Nephron (organoid): Measurements from ENCODE around the gene LZTFL1.

Experiments used
- H3K27ac Mint-ChIP-seq, 3 experiments: 2 replicates each; pipeline ENCODE4 v1.8.0; 2020; ENCODE audit warnings: mixed read lengths in 3 of 3, mild to moderate bottlenecking in 2 of 3, moderate library complexity in 1 of 3
- H3K27me3 Mint-ChIP-seq: 2 replicates; pipeline ENCODE4 v1.8.0; 2021; ENCODE audit warnings: low read depth, mild to moderate bottlenecking, moderate library complexity, mixed read lengths
- H3K36me3 Mint-ChIP-seq: 2 replicates; pipeline ENCODE4 v1.8.0; 2020; ENCODE audit warnings: low read depth, mixed read lengths
- H3K4me1 Mint-ChIP-seq: 2 replicates; pipeline ENCODE4 v1.8.0; 2020; ENCODE audit warnings: mixed read lengths
- H3K4me3 Mint-ChIP-seq, 3 experiments: 2 replicates each; pipeline ENCODE4 v1.8.0; 2020; ENCODE audit warnings: mild to moderate bottlenecking in 3 of 3, mixed read lengths in 3 of 3, moderate library complexity in 2 of 3
- H3K9me3 Mint-ChIP-seq: 2 replicates; pipeline ENCODE4 v1.8.0; 2020; ENCODE audit warnings: mixed read lengths
- CTCF ChIP-seq, 3 experiments: fragments of 200-600 bp; sonication (generic); IDR thresholded peaks; one replicate each; pipeline ENCODE4 v1.5.0; 2021; ENCODE audit warnings: antibody characterized with exemption in 3 of 3; ENCODE audit not compliant: unreplicated experiment in 3 of 3

The LZTFL1 gene

GRCh38 chr3:45848392-45848791, 6.5 kb upstream of the LZTFL1 start:
- no peak overlapping the region for H3K4me3 Mint-ChIP-seq
- TF ChIP-seq CTCF (IDR thresholded peaks at IDR 0.05; ENCODE audit: unreplicated experiment in 3 of 3) = no peak
- no peaks in the 10 kb centered on the region for H3K9me3 Mint-ChIP-seq
- H3K27me3 Mint-ChIP-seq = peaks cover 78% of the 10 kb centered on the region
- H3K4me1 Mint-ChIP-seq = no peaks in the 10 kb centered on the region
- H3K27ac Mint-ChIP-seq = no peak overlapping the region
- no peaks in the 10 kb centered on the region for H3K36me3 Mint-ChIP-seq

GRCh38 chr3:45844616-45845015, 2.7 kb upstream of the LZTFL1 start:
- no peaks in the 10 kb centered on the region for H3K9me3 Mint-ChIP-seq
- H3K4me3 Mint-ChIP-seq = no peak overlapping the region
- H3K27me3 Mint-ChIP-seq = peaks cover 45% of the 10 kb centered on the region
- H3K36me3 Mint-ChIP-seq = no peaks in the 10 kb centered on the region
- peaks cover 9% of the 10 kb centered on the region for H3K4me1 Mint-ChIP-seq
- no peak overlapping the region for H3K27ac Mint-ChIP-seq
- TF ChIP-seq CTCF (IDR thresholded peaks at IDR 0.05; ENCODE audit: unreplicated experiment in 3 of 3) = no peak

- H3K4me3 Mint-ChIP-seq = peak overlapping the region; percentile 96 to 97 (median 96)
- no peak overlapping the region for H3K27ac Mint-ChIP-seq
- no peak for TF ChIP-seq CTCF (IDR thresholded peaks at IDR 0.05; ENCODE audit: unreplicated experiment in 3 of 3)
- peaks cover 33% of the 10 kb centered on the region for H3K27me3 Mint-ChIP-seq
- H3K4me1 Mint-ChIP-seq = peaks cover 9% of the 10 kb centered on the region
- H3K9me3 Mint-ChIP-seq = no peaks in the 10 kb centered on the region
- H3K36me3 Mint-ChIP-seq = no peaks in the 10 kb centered on the region
Observed at GRCh38 chr3:45842851-45843625, 1.1 kb upstream of the LZTFL1 start.

GRCh38 chr3:45841420-45841756, 531 bp downstream of the LZTFL1 start:
- peaks cover 9% of the 10 kb centered on the region for H3K4me1 Mint-ChIP-seq
- peak overlapping the region; percentile 96 to 97 (median 96) for H3K4me3 Mint-ChIP-seq
- H3K27me3 Mint-ChIP-seq = peaks cover 17% of the 10 kb centered on the region
- H3K36me3 Mint-ChIP-seq = peaks cover 9% of the 10 kb centered on the region
- TF ChIP-seq CTCF (IDR thresholded peaks at IDR 0.05; ENCODE audit: unreplicated experiment in 3 of 3) = no peak
- H3K27ac Mint-ChIP-seq = peak overlapping the region; percentile 35 to 86 (median 83)
- H3K9me3 Mint-ChIP-seq = no peaks in the 10 kb centered on the region

GRCh38 chr3:45838466-45838865, 3.5 kb downstream of the LZTFL1 start:
- no peak for TF ChIP-seq CTCF (IDR thresholded peaks at IDR 0.05; ENCODE audit: unreplicated experiment in 3 of 3)

GRCh38 chr3:45832699-45833098, 9.2 kb downstream of the LZTFL1 start:
- Mint-ChIP-seq H3K27ac (no peak overlapping the region), H3K4me3 (no peak overlapping the region), H3K27me3 (no peaks in the 10 kb centered on the region), H3K36me3 (peaks cover 51% of the 10 kb centered on the region), H3K9me3 (no peaks in the 10 kb centered on the region), H3K4me1 (no peaks in the 10 kb centered on the region)
- peak in 1 of 3 experiments; percentile 20 for TF ChIP-seq CTCF (IDR thresholded peaks at IDR 0.05; ENCODE audit: unreplicated experiment in 3 of 3)

More at GRCh38 chr3:45838466-45838865, 3.5 kb downstream of the LZTFL1 start:
- H3K36me3 Mint-ChIP-seq = peaks cover 17% of the 10 kb centered on the region
- H3K27me3 Mint-ChIP-seq = no peaks in the 10 kb centered on the region
- peak overlapping the region; percentile 5 to 69 (median 49) for H3K4me3 Mint-ChIP-seq
- H3K27ac Mint-ChIP-seq = no peak overlapping the region
- H3K4me1 Mint-ChIP-seq = peaks cover 9% of the 10 kb centered on the region
- no peaks in the 10 kb centered on the region for H3K9me3 Mint-ChIP-seq
